Neural cell (in vitro differentiated cells): ENCODE measurements around the gene ACVR1B. TPM values are rescaled to one million over a fixed set of nuclear protein-coding genes. Genes with fewer than 3 reads are reported as not detected.

Experiments
- H2AFZ ChIP-seq: fragments of 200-600, 300-800 bp; sonication (generic), shearing (Covaris generic); 2 replicates; pipeline ENCODE4 v1.6.0; 2014; ENCODE audit warnings: low read depth, mild to moderate bottlenecking, antibody characterized with exemption, low read length, moderate library complexity
- H3F3A ChIP-seq: fragments of 200-600 bp; shearing (Covaris generic); 2 replicates; pipeline ENCODE4 v1.6.1; 2016; ENCODE audit warnings: mild to moderate bottlenecking, moderate library complexity, mixed read lengths, antibody characterized with exemption, low read length; ENCODE audit not compliant: insufficient read depth, poor library complexity, severe bottlenecking
- H3K27ac ChIP-seq: fragments of 200-600, 300-800 bp; sonication (generic), shearing (Covaris generic); 2 replicates; pipeline ENCODE4 v1.5.1; 2014; ENCODE audit warnings: mild to moderate bottlenecking, low read length, moderate library complexity
- H3K27me3 ChIP-seq: fragments of 300-800, 200-600 bp; sonication (generic), shearing (Covaris generic); 2 replicates; pipeline ENCODE4 v1.6.0; 2014; ENCODE audit warnings: mild to moderate bottlenecking, low read depth, low read length, moderate library complexity; ENCODE audit not compliant: insufficient read depth
- H3K36me3 ChIP-seq: fragments of 300-800, 200-600 bp; sonication (generic), shearing (Covaris generic); 2 replicates; pipeline ENCODE4 v1.5.1; 2014; ENCODE audit warnings: mild to moderate bottlenecking, antibody characterized with exemption, low read length, moderate library complexity; ENCODE audit not compliant: insufficient read depth
- H3K4me2 ChIP-seq: fragments of 300-800, 200-600 bp; sonication (generic), shearing (Covaris generic); 2 replicates; pipeline ENCODE4 v1.6.0; 2014; ENCODE audit warnings: mild to moderate bottlenecking, low read length
- H3K4me3 ChIP-seq: fragments of 300-800, 200-600 bp; sonication (generic), shearing (Covaris generic); 2 replicates; pipeline ENCODE4 v1.5.1; 2014; ENCODE audit warnings: mild to moderate bottlenecking, low read length, moderate library complexity
- H3K79me2 ChIP-seq: fragments of 200-600 bp; shearing (Covaris generic); replicated peaks from 2 replicates; pipeline ENCODE4 v1.6.0; 2014; ENCODE audit warnings: mild to moderate bottlenecking, low read length, moderate library complexity; ENCODE audit not compliant: insufficient read depth
- H3K9ac ChIP-seq: fragments of 300-800, 200-600 bp; sonication (generic), shearing (Covaris generic); 2 replicates; pipeline ENCODE4 v1.6.1; 2016; ENCODE audit warnings: mild to moderate bottlenecking, low read length, mixed read lengths
- H3K9me2 ChIP-seq: fragments of 200-600 bp; shearing (Covaris generic); 2 replicates; pipeline ENCODE4 v1.6.1; 2016; ENCODE audit warnings: mild to moderate bottlenecking, low read length, mixed read lengths; ENCODE audit not compliant: insufficient read depth
- H3K9me3 ChIP-seq: fragments of 200-600, 300-800 bp; sonication (generic), shearing (Covaris generic); 2 replicates; pipeline ENCODE4 v1.6.1; 2016; ENCODE audit warnings: mild to moderate bottlenecking, mixed run types, low read length, moderate library complexity, mixed read lengths
- H4K20me1 ChIP-seq: fragments of 200-600 bp; shearing (Covaris generic); 2 replicates; pipeline ENCODE4 v1.6.1; 2016; ENCODE audit warnings: mild to moderate bottlenecking, mixed run types; ENCODE audit not compliant: insufficient read depth
- EP300 ChIP-seq: fragments of 450-650 bp; conservative IDR thresholded peaks from 2 replicates; pipeline ENCODE4 v1.6.1; 2014; ENCODE audit warnings: antibody characterized with exemption, mild to moderate bottlenecking, moderate library complexity; ENCODE audit not compliant: poor library complexity, severe bottlenecking
- EZH2 ChIP-seq: fragments of 200-600, 300-800 bp; shearing (Covaris generic), sonication (generic); IDR thresholded peaks from 2 replicates; pipeline ENCODE4 v1.6.1; 2014; ENCODE audit warnings: antibody characterized with exemption, low read length, borderline replicate concordance, mild to moderate bottlenecking; ENCODE audit not compliant: insufficient read depth, poor library complexity, severe bottlenecking
- MXI1 ChIP-seq: fragments of 450-650 bp; conservative IDR thresholded peaks from 2 replicates; pipeline ENCODE4 v1.6.1; 2014; ENCODE audit warnings: antibody characterized with exemption, mild to moderate bottlenecking; ENCODE audit not compliant: poor library complexity, severe bottlenecking
- POLR2AphosphoS5 ChIP-seq: IDR thresholded peaks from 2 replicates; pipeline ENCODE4 v1.6.1; 2012
- RAD21 ChIP-seq: fragments of 450-650 bp; conservative IDR thresholded peaks from 2 replicates; pipeline ENCODE4 v1.6.1; 2014; ENCODE audit warnings: antibody characterized with exemption, mild to moderate bottlenecking, moderate library complexity
- SMC3 ChIP-seq: fragments of 450-650 bp; conservative IDR thresholded peaks from 2 replicates; pipeline ENCODE4 v1.6.1; 2014; ENCODE audit warnings: antibody characterized with exemption, mild to moderate bottlenecking, moderate library complexity; ENCODE audit not compliant: poor library complexity
- TAF1 ChIP-seq: IDR thresholded peaks from 2 replicates; pipeline ENCODE4 v1.6.1; 2012; ENCODE audit warnings: low read depth
- polyA plus RNA-seq: library from polyadenylated mRNA; depleted of rRNA; stranded (reverse); fragments of >200 nt; gene quantifications from 2 replicates; pipeline ENCODE4 v1.2.3, GENCODE V29; 2014
- TF ChIP-seq, protein P1 (sequence below): IDR thresholded peaks from 2 replicates; pipeline ENCODE4 v1.6.1; 2012; ENCODE audit warnings: borderline replicate concordance
- TF ChIP-seq, protein P2 (sequence below): fragments of 450-650 bp; IDR thresholded peaks from 2 replicates; pipeline ENCODE4 v1.5.1; 2014; ENCODE audit warnings: antibody characterized with exemption, mild to moderate bottlenecking, moderate library complexity; ENCODE audit not compliant: poor library complexity, severe bottlenecking

ACVR1B gene
- polyA plus RNA-seq, 1 donor from 2014 or later: 47.2 TPM

DNA sequence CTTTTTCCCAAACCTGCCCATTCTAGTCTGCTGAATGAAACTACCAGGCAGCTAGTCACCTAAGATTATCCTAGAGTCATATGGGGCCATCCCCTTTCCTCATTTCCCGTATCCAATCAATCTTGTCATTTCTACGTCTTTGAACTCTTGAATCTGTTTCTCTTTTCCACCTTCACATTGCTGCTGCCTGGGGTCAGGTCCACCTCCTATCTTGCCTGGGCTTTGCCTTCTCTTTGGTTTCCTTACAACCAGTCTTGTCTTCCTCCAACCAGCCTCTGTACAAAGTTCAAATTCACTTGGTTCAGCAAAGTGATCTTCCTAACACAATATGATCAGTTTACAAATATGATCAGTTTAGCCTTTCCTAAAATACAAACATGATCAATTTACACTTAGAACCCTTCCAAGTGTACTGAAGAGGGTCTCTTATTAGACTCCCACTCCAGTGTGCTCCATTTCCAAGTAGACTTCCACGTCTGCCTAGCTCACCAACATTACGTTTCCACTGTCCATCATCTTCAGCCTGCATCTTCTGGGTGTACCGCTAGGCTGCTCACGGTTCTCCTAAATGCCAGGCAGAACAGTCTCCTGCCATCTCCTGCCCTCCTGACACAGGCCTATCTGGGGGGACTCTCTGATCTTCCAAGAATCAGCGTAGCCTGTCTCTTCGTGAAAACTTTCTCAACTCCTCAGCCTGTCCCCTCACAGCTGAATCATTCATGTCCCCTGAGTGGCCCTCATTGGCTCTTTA lies 4.1 kb upstream of the ACVR1B start:
- peaks cover 8% of the 10 kb centered on the region for H3K79me2 ChIP-seq
- H3K27me3 ChIP-seq: no peaks in the 10 kb centered on the region
- H2AFZ ChIP-seq: no peak overlapping the region
- TF ChIP-seq, protein P1, sequence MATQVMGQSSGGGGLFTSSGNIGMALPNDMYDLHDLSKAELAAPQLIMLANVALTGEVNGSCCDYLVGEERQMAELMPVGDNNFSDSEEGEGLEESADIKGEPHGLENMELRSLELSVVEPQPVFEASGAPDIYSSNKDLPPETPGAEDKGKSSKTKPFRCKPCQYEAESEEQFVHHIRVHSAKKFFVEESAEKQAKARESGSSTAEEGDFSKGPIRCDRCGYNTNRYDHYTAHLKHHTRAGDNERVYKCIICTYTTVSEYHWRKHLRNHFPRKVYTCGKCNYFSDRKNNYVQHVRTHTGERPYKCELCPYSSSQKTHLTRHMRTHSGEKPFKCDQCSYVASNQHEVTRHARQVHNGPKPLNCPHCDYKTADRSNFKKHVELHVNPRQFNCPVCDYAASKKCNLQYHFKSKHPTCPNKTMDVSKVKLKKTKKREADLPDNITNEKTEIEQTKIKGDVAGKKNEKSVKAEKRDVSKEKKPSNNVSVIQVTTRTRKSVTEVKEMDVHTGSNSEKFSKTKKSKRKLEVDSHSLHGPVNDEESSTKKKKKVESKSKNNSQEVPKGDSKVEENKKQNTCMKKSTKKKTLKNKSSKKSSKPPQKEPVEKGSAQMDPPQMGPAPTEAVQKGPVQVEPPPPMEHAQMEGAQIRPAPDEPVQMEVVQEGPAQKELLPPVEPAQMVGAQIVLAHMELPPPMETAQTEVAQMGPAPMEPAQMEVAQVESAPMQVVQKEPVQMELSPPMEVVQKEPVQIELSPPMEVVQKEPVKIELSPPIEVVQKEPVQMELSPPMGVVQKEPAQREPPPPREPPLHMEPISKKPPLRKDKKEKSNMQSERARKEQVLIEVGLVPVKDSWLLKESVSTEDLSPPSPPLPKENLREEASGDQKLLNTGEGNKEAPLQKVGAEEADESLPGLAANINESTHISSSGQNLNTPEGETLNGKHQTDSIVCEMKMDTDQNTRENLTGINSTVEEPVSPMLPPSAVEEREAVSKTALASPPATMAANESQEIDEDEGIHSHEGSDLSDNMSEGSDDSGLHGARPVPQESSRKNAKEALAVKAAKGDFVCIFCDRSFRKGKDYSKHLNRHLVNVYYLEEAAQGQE: no peak
- TF ChIP-seq POLR2AphosphoS5: no peak
- no peak for TF ChIP-seq EZH2
- TF ChIP-seq MXI1: no peak
- TF ChIP-seq RAD21: no peak
- no peak for TF ChIP-seq EP300
- TF ChIP-seq, protein P2, sequence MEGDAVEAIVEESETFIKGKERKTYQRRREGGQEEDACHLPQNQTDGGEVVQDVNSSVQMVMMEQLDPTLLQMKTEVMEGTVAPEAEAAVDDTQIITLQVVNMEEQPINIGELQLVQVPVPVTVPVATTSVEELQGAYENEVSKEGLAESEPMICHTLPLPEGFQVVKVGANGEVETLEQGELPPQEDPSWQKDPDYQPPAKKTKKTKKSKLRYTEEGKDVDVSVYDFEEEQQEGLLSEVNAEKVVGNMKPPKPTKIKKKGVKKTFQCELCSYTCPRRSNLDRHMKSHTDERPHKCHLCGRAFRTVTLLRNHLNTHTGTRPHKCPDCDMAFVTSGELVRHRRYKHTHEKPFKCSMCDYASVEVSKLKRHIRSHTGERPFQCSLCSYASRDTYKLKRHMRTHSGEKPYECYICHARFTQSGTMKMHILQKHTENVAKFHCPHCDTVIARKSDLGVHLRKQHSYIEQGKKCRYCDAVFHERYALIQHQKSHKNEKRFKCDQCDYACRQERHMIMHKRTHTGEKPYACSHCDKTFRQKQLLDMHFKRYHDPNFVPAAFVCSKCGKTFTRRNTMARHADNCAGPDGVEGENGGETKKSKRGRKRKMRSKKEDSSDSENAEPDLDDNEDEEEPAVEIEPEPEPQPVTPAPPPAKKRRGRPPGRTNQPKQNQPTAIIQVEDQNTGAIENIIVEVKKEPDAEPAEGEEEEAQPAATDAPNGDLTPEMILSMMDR: no peak
- TF ChIP-seq SMC3: no peak
- TF ChIP-seq TAF1: no peak
- H3K36me3 ChIP-seq: no peaks in the 10 kb centered on the region
- no peaks in the 10 kb centered on the region for H3K9me3 ChIP-seq
- H3K9ac ChIP-seq: no peak overlapping the region
- H3K4me3 ChIP-seq: no peak overlapping the region
- no peaks in the 10 kb centered on the region for H3K9me2 ChIP-seq
- H3K27ac ChIP-seq: no peak overlapping the region
- H3F3A ChIP-seq: no peaks in the 10 kb centered on the region
- no peak overlapping the region for H3K4me2 ChIP-seq
- no peaks in the 10 kb centered on the region for H4K20me1 ChIP-seq

DNA sequence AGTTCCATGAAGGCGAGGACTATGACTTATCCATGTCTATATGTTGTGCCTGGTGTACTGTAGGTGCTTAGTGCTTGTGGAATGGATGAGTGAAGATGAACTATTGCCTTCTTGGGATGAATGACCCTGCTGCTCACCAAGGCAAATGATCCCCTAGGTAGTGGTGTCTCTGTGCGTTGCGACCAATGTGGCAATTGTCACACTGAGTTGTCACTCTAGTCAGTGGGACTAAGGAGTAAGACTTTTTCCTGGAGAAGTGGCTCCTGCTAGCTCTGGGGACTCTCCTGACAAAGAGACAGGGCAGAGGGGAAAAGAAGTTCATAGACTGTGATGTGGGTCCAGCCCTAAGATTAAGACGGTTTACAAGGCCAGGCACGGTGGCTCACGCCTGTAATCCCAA lies 3.4 kb upstream of the ACVR1B start:
- H2AFZ ChIP-seq: no peak overlapping the region
- no peaks in the 10 kb centered on the region for H3K9me3 ChIP-seq
- peaks cover 14% of the 10 kb centered on the region for H3K79me2 ChIP-seq
- no peaks in the 10 kb centered on the region for H3K9me2 ChIP-seq
- no peaks in the 10 kb centered on the region for H4K20me1 ChIP-seq
- H3K4me2 ChIP-seq: no peak overlapping the region
- H3K4me3 ChIP-seq: no peak overlapping the region
- H3K36me3 ChIP-seq: no peaks in the 10 kb centered on the region
- H3F3A ChIP-seq: no peaks in the 10 kb centered on the region
- H3K27ac ChIP-seq: no peak overlapping the region
- no peak overlapping the region for H3K9ac ChIP-seq
- TF ChIP-seq, protein P2: no peak
- TF ChIP-seq SMC3 (no peak), EZH2 (no peak), MXI1 (no peak), TAF1 (no peak), RAD21 (no peak), POLR2AphosphoS5 (no peak), EP300 (no peak)
- TF ChIP-seq, protein P1: no peak
- no peaks in the 10 kb centered on the region for H3K27me3 ChIP-seq
